Naive B cell (primary cell): ENCODE data around the gene BTN1A1. TPM values are rescaled to one million over a fixed set of nuclear protein-coding genes. Genes with fewer than 3 reads are reported as not detected.
A peak's percentile ranks its signal among the peaks of the same experiment; 100 is the strongest.
"Not testable (repeated sequence)": the region's sequence is repeated elsewhere in the genome, so short reads cannot be mapped to it uniquely, and the experiment has no call there.

Experiments
- ATAC-seq, 2 donors: fragments of 150-1000 bp; cut with Tn5 transposase; 2 replicates each; pipeline ENCODE4 v1.10.0; 2021; ENCODE audit warnings: low read depth in 2 of 2, mild to moderate bottlenecking in 2 of 2, moderate library complexity in 2 of 2
- DNase-seq: peaks from one replicate; pipeline ENCODE4 v3.0.0; 2022
- H3K27ac Mint-ChIP-seq, 6 donors: one replicate each; pipeline ENCODE4 v1.8.0; 2020 to 2022; ENCODE audit warnings: mild to moderate bottlenecking in 6 of 6, mixed read lengths in 6 of 6, moderate library complexity in 5 of 6, inconsistent platforms in 2 of 6
- H3K27me3 Mint-ChIP-seq, 3 donors: one replicate each; pipeline ENCODE4 v1.8.0; 2021 to 2022; ENCODE audit warnings: mixed read lengths in 3 of 3, mild to moderate bottlenecking in 1 of 3
- H3K36me3 Mint-ChIP-seq, 2 donors: one replicate each; pipeline ENCODE4 v1.8.0; 2020 to 2022; ENCODE audit warnings: mixed read lengths in 2 of 2, inconsistent platforms in 1 of 2, mild to moderate bottlenecking in 1 of 2
- H3K4me1 Mint-ChIP-seq, 3 donors: one replicate each; pipeline ENCODE4 v1.8.0; 2020 to 2022; ENCODE audit warnings: mixed read lengths in 3 of 3, inconsistent platforms in 1 of 3, mild to moderate bottlenecking in 1 of 3, moderate library complexity in 1 of 3
- H3K4me3 Mint-ChIP-seq, 8 donors: one replicate each; pipeline ENCODE4 v1.8.0; 2020 to 2022; ENCODE audit warnings: mild to moderate bottlenecking in 8 of 8, mixed read lengths in 8 of 8, moderate library complexity in 8 of 8, inconsistent platforms in 2 of 8
- H3K9me3 Mint-ChIP-seq, 7 donors: one replicate each; pipeline ENCODE4 v1.8.0; 2020 to 2022; ENCODE audit warnings: mixed read lengths in 7 of 7, mild to moderate bottlenecking in 5 of 7, inconsistent platforms in 2 of 7, moderate library complexity in 1 of 7
- polyA plus RNA-seq, 6 donors: library from polyadenylated mRNA; unstranded; fragments of 300-500 nt; fragmentation: Illumina TruSeq; gene quantifications; one replicate each; pipeline ENCODE4 v1.2.3, GENCODE V29; 2021; ENCODE audit warnings: low read depth in 6 of 6

BTN1A1 gene
- polyA plus RNA-seq, 6 donors from 2014 or later: 0.19 to 0.25 TPM; not detected in 4

DNA sequence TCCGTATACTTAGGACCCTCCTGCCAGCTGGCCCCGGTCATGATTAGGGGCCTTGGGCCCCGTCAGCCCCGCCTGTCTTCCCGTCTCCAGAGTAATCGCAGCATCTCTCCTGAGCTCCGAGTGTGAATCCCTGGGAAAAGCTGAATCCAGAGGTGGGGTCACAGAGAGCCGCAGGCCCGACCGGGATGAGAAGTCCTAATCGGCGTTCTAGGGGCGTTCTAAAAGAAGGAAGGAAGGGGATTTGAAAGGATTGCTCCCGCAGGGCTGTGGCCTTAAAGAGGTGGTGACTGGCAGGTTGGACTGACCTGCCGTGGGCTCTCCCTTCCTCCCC, 38.4 kb downstream of the BTN1A1 start:
- peaks cover 43 to 57% (median 52%) of the 10 kb centered on the region in 3 donors for H3K4me1 Mint-ChIP-seq
- peaks cover 3 to 19% of the 10 kb centered on the region in 2 donors for H3K36me3 Mint-ChIP-seq
- peak overlapping the region; percentile 92 to 99 (median 96) for H3K4me3 Mint-ChIP-seq
- ATAC-seq (no peak), DNase-seq (no peak)
- peaks cover 0 to 8% (median 5%) of the 10 kb centered on the region in 3 donors for H3K27me3 Mint-ChIP-seq
- H3K9me3 Mint-ChIP-seq: peaks cover 0 to 5% (median 0%) of the 10 kb centered on the region in 7 donors
- peak overlapping the region in 5 of 6 donors; percentile 54 to 100 (median 99) for H3K27ac Mint-ChIP-seq

DNA sequence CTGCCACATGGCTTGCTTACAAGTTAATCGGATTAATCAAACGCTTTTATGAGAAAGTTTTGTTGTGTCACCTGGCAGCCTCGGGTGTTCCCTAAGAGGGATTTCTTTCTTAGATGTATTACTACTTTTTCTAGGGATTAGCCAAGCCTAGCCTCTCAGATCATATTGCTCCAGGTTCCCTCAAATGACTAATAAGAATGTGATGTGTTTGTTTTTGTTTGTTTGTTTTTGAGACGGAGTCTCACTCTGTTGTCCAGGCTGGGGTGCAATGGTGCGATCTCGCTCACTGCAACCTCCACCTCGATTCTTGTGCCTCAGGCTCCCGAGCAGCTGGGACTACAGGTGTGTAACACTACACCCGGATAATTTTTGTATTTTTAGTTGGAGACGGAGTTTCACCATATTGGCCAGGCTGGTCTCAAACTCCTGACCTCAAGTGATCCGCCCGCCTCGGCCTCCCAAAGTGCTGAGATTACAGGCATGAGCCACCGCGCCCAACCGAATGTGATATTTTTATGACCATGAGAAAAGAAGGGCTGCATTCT, 39.0 kb downstream of the BTN1A1 start:
- DNase-seq (no peak), ATAC-seq (no peak)
- Mint-ChIP-seq H3K27me3 (peaks cover 0 to 8% (median 5%) of the 10 kb centered on the region in 3 donors), H3K9me3 (peaks cover 0 to 5% (median 0%) of the 10 kb centered on the region in 7 donors), H3K27ac (peak overlapping the region in 5 of 6 donors; percentile 54 to 100 (median 97)), H3K4me3 (peak overlapping the region; percentile 92 to 99 (median 96)), H3K36me3 (peaks cover 3 to 19% of the 10 kb centered on the region in 2 donors), H3K4me1 (peaks cover 41 to 56% (median 48%) of the 10 kb centered on the region in 3 donors)

DNA sequence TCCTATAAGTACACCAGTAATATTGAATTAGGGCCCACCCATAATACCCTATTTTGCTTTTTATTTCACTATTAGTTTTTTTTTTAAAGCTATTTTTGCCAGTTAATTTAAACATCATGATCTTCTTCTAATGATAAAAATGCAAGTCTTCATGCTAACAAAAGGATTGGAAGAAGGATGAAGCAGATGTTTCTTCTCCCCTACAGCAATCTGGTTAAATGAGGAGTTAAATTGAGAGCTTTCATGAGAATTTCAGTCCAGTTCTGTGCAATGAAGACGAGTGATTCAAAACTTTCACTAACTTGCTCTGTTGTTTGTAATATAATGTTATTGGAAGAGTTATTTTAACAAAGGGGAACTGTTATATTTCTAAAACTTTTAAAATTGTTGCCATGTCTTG, 41.5 kb downstream of the BTN1A1 start:
- ATAC-seq (no peak), DNase-seq (no peak)
- Mint-ChIP-seq H3K4me3 (peak overlapping the region in 3 of 8 donors; percentile 29 to 77 (median 57)), H3K9me3 (peaks cover 0 to 5% (median 0%) of the 10 kb centered on the region in 7 donors), H3K27me3 (peaks cover 0 to 8% (median 5%) of the 10 kb centered on the region in 3 donors), H3K36me3 (peaks cover 11 to 27% of the 10 kb centered on the region in 2 donors), H3K27ac (peak overlapping the region in 3 of 6 donors; percentile 13 to 79 (median 77)), H3K4me1 (peaks cover 42 to 55% (median 43%) of the 10 kb centered on the region in 3 donors)

DNA sequence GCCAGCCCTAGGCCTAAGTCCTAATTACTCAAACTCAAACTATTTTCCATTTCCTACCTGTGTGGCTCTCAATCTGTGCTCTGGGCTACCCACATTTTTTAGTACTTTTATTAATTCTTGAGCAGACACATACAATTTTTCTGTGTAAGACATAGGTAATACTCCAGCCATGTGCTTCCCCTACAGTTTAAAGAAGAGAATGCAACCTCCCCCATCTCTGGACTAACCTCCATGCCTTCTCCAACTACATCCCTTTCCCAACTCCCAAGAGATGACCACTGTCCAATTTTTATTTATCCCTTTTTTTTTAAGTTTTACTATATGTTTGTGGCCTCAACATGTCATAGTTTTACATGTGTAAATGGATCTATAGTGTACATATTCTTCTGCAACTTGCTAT, 43.9 kb downstream of the BTN1A1 start:
- Mint-ChIP-seq H3K4me3 (peak overlapping the region in 2 of 8 donors; percentile 10 to 16), H3K4me1 (peaks cover 19 to 34% (median 26%) of the 10 kb centered on the region in 3 donors), H3K36me3 (peaks cover 13 to 17% of the 10 kb centered on the region in 2 donors), H3K27ac (peak overlapping the region in 3 of 6 donors; percentile 2 to 63 (median 32)), H3K9me3 (no peaks in the 10 kb centered on the region), H3K27me3 (no peaks in the 10 kb centered on the region)
- DNase-seq: no peak
- ATAC-seq: peak; percentile 66 to 68

DNA sequence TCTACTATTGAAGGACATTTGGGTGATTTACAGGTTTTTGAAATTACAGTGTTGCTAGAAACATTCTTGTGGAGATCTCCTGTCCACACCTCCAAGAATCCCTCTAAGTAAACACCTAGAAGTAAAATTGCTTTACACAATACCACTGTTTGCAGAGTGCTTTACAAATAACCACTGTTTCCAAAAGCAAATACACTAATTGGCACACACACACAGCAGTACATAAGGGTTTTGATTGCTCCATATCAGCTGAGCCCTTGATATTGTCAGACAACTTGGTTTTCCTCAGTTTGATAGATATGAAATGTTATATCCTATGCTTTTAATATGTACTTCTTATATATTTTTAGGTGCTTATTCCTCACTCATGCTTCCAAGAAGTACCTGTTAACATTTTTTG, 44.4 kb downstream of the BTN1A1 start:
- Mint-ChIP-seq H3K27ac (no peak overlapping the region), H3K4me3 (no peak overlapping the region), H3K9me3 (no peaks in the 10 kb centered on the region), H3K36me3 (peaks cover 13 to 17% of the 10 kb centered on the region in 2 donors), H3K27me3 (no peaks in the 10 kb centered on the region), H3K4me1 (peaks cover 15 to 29% (median 22%) of the 10 kb centered on the region in 3 donors)
- no peak for ATAC-seq
- DNase-seq: no peak

DNA sequence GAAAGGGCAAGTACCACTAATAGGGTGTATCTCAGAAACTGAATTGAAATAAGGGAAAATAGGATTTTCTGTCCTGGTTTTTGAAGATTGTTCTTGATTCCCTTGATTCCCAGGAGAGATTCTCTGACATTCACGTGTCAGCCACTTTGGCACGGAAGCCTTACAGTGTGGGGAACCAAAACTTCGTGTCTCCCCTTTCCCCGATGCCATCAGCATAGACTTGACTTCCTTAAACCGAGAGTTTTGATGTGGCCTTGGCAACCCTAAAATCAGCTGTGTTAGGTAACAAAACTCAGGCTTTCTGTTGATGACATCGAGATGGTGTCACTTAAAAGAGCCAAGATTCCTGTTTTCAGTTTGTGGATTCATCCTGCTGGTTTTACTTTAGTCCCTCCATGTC, 45.5 kb downstream of the BTN1A1 start:
- H3K4me3 Mint-ChIP-seq: peak overlapping the region in 1 of 8 donors; percentile 5
- H3K36me3 Mint-ChIP-seq: peaks cover 11% of the 10 kb centered on the region in 2 donors
- DNase-seq (no peak), ATAC-seq (no peak)
- peaks cover 8 to 25% (median 22%) of the 10 kb centered on the region in 3 donors for H3K4me1 Mint-ChIP-seq
- H3K27ac Mint-ChIP-seq: no peak overlapping the region
- H3K9me3 Mint-ChIP-seq: no peaks in the 10 kb centered on the region
- H3K27me3 Mint-ChIP-seq: no peaks in the 10 kb centered on the region

DNA sequence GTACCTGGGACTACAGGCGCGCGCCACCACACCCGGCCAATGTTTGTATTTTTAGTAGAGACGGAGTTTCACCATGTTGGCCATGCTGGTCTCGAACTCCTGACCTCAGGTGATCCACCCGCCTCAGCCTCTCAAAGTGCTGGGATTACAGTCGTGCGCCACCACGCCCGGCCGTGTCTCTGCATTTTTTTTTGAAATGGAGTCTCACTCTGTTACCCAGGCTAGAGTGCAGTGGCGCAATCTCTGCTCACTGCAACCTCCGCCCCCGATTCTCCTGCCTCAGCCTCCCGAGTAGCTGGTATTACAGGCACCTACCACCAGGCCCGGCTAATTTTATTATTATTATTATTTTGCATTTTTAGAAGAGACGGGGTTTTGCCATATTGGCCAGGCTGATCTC, 47.3 kb downstream of the BTN1A1 start:
- not testable (repeated sequence) for H3K27ac Mint-ChIP-seq, H3K36me3 Mint-ChIP-seq, H3K9me3 Mint-ChIP-seq, DNase-seq, ATAC-seq, H3K4me3 Mint-ChIP-seq, H3K27me3 Mint-ChIP-seq
- H3K4me1 Mint-ChIP-seq: peaks cover 7 to 18% (median 16%) of the 10 kb centered on the region in 3 donors

DNA sequence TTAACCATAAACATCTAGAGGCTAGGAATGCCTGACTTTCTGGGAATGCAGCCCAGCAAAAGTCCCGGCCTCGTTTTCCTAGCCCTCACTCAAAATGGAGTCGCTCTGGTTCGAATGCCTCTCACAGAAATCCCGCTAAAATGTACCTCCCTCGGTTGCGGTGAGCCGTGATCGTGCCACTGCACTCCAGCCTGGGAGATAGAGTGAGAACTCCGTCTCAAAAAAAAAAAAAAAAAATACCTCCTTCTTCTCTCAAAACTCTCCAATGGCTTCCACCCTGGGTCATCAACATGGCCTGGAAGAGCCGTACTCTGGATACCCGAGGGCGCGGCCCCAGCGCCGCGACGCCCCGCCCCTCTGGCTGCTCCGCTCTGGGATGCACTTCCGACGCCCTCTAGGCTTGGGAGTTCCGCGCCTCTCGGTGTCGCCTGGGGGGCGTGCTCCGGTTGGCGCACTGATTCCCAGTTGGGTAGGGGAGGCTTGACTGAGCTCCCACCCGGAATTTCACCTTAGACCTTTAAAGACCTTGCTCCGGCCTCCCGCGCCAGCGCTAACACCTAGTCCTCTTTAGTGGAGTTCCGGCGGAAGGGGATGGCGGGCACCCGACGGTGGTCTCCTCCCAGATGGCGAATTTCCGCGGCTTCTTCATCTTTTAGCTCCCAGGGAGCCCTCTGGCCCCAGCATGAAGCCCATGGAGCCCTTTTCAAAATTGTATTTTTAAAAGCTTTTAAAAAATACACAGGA, 50.3 kb downstream of the BTN1A1 start:
- no peaks in the 10 kb centered on the region for H3K9me3 Mint-ChIP-seq

DNA sequence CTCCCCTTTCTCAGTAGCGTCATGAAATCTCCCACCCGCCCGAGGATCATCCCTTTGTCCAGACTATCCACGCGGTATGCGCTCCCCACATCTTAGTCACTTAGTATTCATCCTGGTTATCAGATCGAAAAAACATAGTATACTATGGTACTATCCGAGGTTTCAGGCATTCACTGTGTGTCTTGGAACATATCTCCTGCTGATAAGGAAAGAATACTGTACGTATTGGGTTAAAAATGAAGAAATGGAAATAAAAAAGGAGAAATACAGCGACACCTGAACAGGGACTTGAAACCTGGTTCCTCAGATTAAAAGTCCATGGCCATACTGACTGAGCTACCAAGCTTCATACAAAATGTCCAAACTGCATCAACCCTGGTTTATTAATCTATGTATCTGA, 52.1 kb downstream of the BTN1A1 start:
- no peaks in the 10 kb centered on the region for H3K27me3 Mint-ChIP-seq
- peaks cover 10 to 32% (median 23%) of the 10 kb centered on the region in 3 donors for H3K4me1 Mint-ChIP-seq
- no peaks in the 10 kb centered on the region for H3K36me3 Mint-ChIP-seq
- no peak overlapping the region for H3K4me3 Mint-ChIP-seq
- H3K27ac Mint-ChIP-seq: no peak overlapping the region
- H3K9me3 Mint-ChIP-seq: no peaks in the 10 kb centered on the region
- DNase-seq (no peak), ATAC-seq (no peak)

More for the DNA sequence above, 50.3 kb downstream of the BTN1A1 start:
- ATAC-seq (peak in 1 of 2 donors; percentile 13), DNase-seq (peak; percentile 38)
- Mint-ChIP-seq H3K4me1 (peaks cover 8 to 26% (median 17%) of the 10 kb centered on the region in 3 donors), H3K27ac (peak overlapping the region in 4 of 6 donors; percentile 52 to 81 (median 70)), H3K27me3 (no peaks in the 10 kb centered on the region), H3K36me3 (peaks cover 8 to 10% of the 10 kb centered on the region in 2 donors), H3K4me3 (peak overlapping the region in 6 of 8 donors; percentile 92 to 97 (median 96))

DNA sequence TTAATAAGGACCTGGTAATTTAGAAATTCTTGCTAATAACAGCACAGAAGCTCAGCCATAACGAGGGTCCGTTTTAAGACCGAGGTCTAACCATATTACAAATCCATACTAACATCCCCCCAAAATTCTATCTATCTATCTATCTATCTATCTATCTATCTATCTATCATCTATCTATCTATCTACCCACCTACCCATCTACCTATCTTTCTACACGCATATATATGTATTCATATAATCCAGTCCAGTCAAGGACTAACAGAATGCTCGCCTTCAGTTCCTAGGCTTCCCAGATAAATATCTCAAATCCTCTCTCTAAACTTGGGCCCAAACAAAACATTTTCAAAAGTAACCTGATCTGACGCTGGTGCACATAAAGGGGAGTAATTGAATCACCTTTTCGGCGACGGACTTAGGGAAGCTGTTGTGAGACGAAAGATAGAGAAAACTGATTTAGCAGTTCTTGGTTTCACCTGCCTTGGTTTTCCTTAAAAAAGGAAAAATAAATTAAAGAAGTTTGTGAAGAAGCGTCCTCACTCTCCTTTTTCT, 52.6 kb downstream of the BTN1A1 start:
- H3K9me3 Mint-ChIP-seq: no peaks in the 10 kb centered on the region
- DNase-seq (no peak), ATAC-seq (no peak)
- H3K27ac Mint-ChIP-seq: no peak overlapping the region
- no peaks in the 10 kb centered on the region for H3K27me3 Mint-ChIP-seq
- peaks cover 10 to 32% (median 23%) of the 10 kb centered on the region in 3 donors for H3K4me1 Mint-ChIP-seq
- no peaks in the 10 kb centered on the region for H3K36me3 Mint-ChIP-seq
- H3K4me3 Mint-ChIP-seq: no peak overlapping the region

DNA sequence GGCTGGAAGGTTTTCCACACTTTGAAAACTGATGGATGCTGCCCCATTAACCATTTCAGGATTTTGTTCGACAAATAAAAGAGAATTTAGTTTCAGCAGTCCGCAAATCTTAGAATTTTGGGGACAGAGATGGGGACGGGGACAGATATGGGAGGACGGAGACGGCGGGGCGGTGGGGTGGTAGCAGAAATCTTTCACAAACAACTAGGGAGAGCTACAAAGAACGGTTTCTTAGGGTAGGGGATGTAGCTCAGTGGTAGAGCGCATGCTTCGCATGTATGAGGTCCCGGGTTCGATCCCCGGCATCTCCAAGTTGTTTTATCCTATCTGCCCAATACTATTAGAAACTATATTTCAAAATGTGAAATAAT, 53.1 kb downstream of the BTN1A1 start:
- H3K9me3 Mint-ChIP-seq: no peaks in the 10 kb centered on the region
- H3K27ac Mint-ChIP-seq: no peak overlapping the region
- H3K4me1 Mint-ChIP-seq: peaks cover 10 to 32% (median 23%) of the 10 kb centered on the region in 3 donors
- peak; percentile 77 for DNase-seq
- no peaks in the 10 kb centered on the region for H3K36me3 Mint-ChIP-seq
- no peak overlapping the region for H3K4me3 Mint-ChIP-seq
- ATAC-seq: peak; percentile 67 to 69
- H3K27me3 Mint-ChIP-seq: no peaks in the 10 kb centered on the region

DNA sequence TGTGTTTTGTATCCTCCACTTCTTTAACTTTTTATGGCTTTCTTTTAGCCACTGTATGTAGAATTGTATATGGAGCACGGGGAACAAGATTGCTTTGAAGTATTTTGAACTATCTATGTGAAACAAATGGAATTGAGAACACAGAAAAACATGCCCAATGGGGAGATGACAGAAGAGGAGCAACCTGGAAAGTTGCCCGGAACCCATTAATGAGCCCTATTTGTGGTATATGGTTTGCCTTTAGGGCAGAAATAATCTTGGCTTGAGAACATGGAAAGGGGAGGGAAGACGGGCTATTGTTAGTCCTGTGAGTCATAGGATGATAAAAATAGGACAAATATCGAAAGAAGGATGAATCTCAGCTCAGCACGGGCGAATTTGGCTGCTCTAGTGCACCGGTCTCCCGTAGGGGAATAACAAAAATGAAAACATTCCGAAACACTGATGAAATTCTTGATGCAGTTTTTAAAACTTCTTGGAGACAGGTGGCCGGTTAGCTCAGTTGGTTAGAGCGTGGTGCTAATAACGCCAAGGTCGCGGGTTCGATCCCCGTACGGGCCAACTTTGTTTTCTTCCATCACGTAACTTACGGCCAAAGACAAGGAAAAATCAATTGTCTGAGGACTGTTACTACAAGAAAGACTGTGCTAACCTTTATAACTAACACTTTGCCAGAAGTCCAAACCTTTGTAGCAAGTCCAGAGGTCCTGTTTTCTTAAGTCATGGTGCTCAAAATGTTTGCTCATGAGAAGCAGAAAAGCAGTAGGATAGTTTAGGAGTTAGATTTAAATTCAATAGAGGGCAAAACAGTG, 53.7 kb downstream of the BTN1A1 start:
- ATAC-seq (peak; percentile 60 to 65), DNase-seq (peak; percentile 84)
- no peak overlapping the region for H3K27ac Mint-ChIP-seq
- peak overlapping the region in 1 of 8 donors; percentile 83 for H3K4me3 Mint-ChIP-seq
- no peaks in the 10 kb centered on the region for H3K9me3 Mint-ChIP-seq
- peaks cover 10 to 32% (median 23%) of the 10 kb centered on the region in 3 donors for H3K4me1 Mint-ChIP-seq
- no peaks in the 10 kb centered on the region for H3K27me3 Mint-ChIP-seq
- no peaks in the 10 kb centered on the region for H3K36me3 Mint-ChIP-seq

DNA sequence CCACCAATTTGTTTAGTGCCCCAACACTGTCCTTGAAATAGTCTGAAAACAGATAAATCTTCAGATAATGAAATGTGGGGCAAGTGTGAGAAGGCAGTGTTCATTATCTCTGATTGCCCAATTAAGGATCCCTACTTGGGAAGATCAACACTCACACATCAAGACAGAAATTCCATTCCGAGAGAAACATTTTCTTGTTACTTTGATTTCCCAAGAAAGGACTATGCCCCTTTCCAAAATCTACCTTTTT, 54.3 kb downstream of the BTN1A1 start:
- Mint-ChIP-seq H3K4me1 (peaks cover 10 to 32% (median 23%) of the 10 kb centered on the region in 3 donors), H3K27me3 (no peaks in the 10 kb centered on the region), H3K4me3 (peak overlapping the region in 1 of 8 donors; percentile 83), H3K36me3 (no peaks in the 10 kb centered on the region), H3K27ac (peak overlapping the region in 1 of 6 donors; percentile 97), H3K9me3 (no peaks in the 10 kb centered on the region)
- ATAC-seq (peak; percentile 1 to 3), DNase-seq (no peak)
